Measurements from ENCODE around the gene TIPRL.

Gene TIPRL

GRCh38 chr1:168178638-168179437, at the start of gene TIPRL:
Gene TIPRL, plus strand, starts transcription at chr1:168178962. Its CDS starts 116 bp downstream, at chr1:168179078.
- Histone ChIP-seq H3K4me1 (ENCODE audit: control insufficient read depth, insufficient read depth, low read length) (no peaks in the 10 kb centered on the region; the same call in 1 of the 2 replicates), H3K27ac (ENCODE audit: low read length) (no peak within 1 kb of the TSS), H3K4me3 (ENCODE audit: low read length) (peak within 1 kb of the TSS; percentile 90), H3K27me3 (ENCODE audit: control insufficient read depth, insufficient read depth, low read length) (no peaks in the 10 kb centered on the region), H3K9me3 (ENCODE audit: control insufficient read depth, insufficient read depth, low read length) (no peaks in the 10 kb centered on the region), H3K36me3 (ENCODE audit: control insufficient read depth, insufficient read depth, low read length) (no peaks in the 10 kb centered on the region)
- WGBS (ENCODE audit: insufficient coverage, insufficient read length), result no CpG with 5 or more reads among the region's 56 CpGs
- DNase-seq (ENCODE audit: low read depth, low spot score), result peak; percentile 96

- Histone ChIP-seq H3K4me3 (ENCODE audit: low read length) (no peak overlapping the region), H3K27me3 (ENCODE audit: control insufficient read depth, insufficient read depth, low read length) (no peaks in the 10 kb centered on the region), H3K36me3 (ENCODE audit: control insufficient read depth, insufficient read depth, low read length) (no peaks in the 10 kb centered on the region), H3K9me3 (ENCODE audit: control insufficient read depth, insufficient read depth, low read length) (no peaks in the 10 kb centered on the region), H3K27ac (ENCODE audit: low read length) (no peak overlapping the region), H3K4me1 (ENCODE audit: control insufficient read depth, insufficient read depth, low read length) (no peaks in the 10 kb centered on the region)
- no CpG with 5 or more reads among the region's 6 CpGs for WGBS (ENCODE audit: insufficient coverage, insufficient read length)
- no peak for DNase-seq (ENCODE audit: low read depth, low spot score)
Observed at GRCh38 chr1:168129933-168130332, 48.8 kb upstream of the TIPRL start.

- no peak for DNase-seq (ENCODE audit: low read depth, low spot score)
- Histone ChIP-seq H3K9me3 (ENCODE audit: control insufficient read depth, insufficient read depth, low read length) (no peaks in the 10 kb centered on the region), H3K27ac (ENCODE audit: low read length) (no peak overlapping the region), H3K27me3 (ENCODE audit: control insufficient read depth, insufficient read depth, low read length) (no peaks in the 10 kb centered on the region; the same call in 1 of the 2 replicates), H3K36me3 (ENCODE audit: control insufficient read depth, insufficient read depth, low read length) (no peaks in the 10 kb centered on the region), H3K4me3 (ENCODE audit: low read length) (no peak overlapping the region), H3K4me1 (ENCODE audit: control insufficient read depth, insufficient read depth, low read length) (0 out of 2 replicates have a peak, but pooled peaks cover 1% of the 10 kb centered on the region)
- no CpG with 5 or more reads among the region's 1 CpG for WGBS (ENCODE audit: insufficient coverage, insufficient read length)
Observed at GRCh38 chr1:168134132-168134531, 44.6 kb upstream of the TIPRL start.

- Histone ChIP-seq H3K4me3 (ENCODE audit: low read length) (no peak overlapping the region), H3K27ac (ENCODE audit: low read length) (no peak overlapping the region), H3K9me3 (ENCODE audit: control insufficient read depth, insufficient read depth, low read length) (no peaks in the 10 kb centered on the region), H3K27me3 (ENCODE audit: control insufficient read depth, insufficient read depth, low read length) (no peaks in the 10 kb centered on the region; the same call in 1 of the 2 replicates), H3K36me3 (ENCODE audit: control insufficient read depth, insufficient read depth, low read length) (no peaks in the 10 kb centered on the region), H3K4me1 (ENCODE audit: control insufficient read depth, insufficient read depth, low read length) (0 out of 2 replicates have a peak, but pooled peaks cover 1% of the 10 kb centered on the region)
- no CpG with 5 or more reads among the region's 7 CpGs for WGBS (ENCODE audit: insufficient coverage, insufficient read length)
- DNase-seq (ENCODE audit: low read depth, low spot score), result no peak
Observed at GRCh38 chr1:168134642-168135041, 44.1 kb upstream of the TIPRL start.

GRCh38 chr1:168135116-168135920, 43.4 kb upstream of the TIPRL start:
- Histone ChIP-seq H3K4me1 (ENCODE audit: control insufficient read depth, insufficient read depth, low read length) (0 out of 2 replicates have a peak, but pooled peaks cover 1% of the 10 kb centered on the region), H3K9me3 (ENCODE audit: control insufficient read depth, insufficient read depth, low read length) (no peaks in the 10 kb centered on the region), H3K4me3 (ENCODE audit: low read length) (peak overlapping the region; percentile 66; the same call in 1 of the 2 replicates), H3K36me3 (ENCODE audit: control insufficient read depth, insufficient read depth, low read length) (no peaks in the 10 kb centered on the region), H3K27ac (ENCODE audit: low read length) (no peak overlapping the region), H3K27me3 (ENCODE audit: control insufficient read depth, insufficient read depth, low read length) (no peaks in the 10 kb centered on the region; the same call in 1 of the 2 replicates)
- DNase-seq (ENCODE audit: low read depth, low spot score), result no peak
- no CpG with 5 or more reads among the region's 12 CpGs for WGBS (ENCODE audit: insufficient coverage, insufficient read length)

GRCh38 chr1:168135921-168136708, 42.6 kb upstream of the TIPRL start:
- H3K9me3 ChIP-seq (ENCODE audit: control insufficient read depth, insufficient read depth, low read length), result no peaks in the 10 kb centered on the region
- H3K4me1 ChIP-seq (ENCODE audit: control insufficient read depth, insufficient read depth, low read length), result 0 out of 2 replicates have a peak, but pooled peaks cover 1% of the 10 kb centered on the region
- H3K27ac ChIP-seq (ENCODE audit: low read length), result no peak overlapping the region
- no peaks in the 10 kb centered on the region for H3K36me3 ChIP-seq (ENCODE audit: control insufficient read depth, insufficient read depth, low read length)
- peak overlapping the region; percentile 66 for H3K4me3 ChIP-seq (ENCODE audit: low read length)
- no peak for DNase-seq (ENCODE audit: low read depth, low spot score)
- H3K27me3 ChIP-seq (ENCODE audit: control insufficient read depth, insufficient read depth, low read length), result no peaks in the 10 kb centered on the region; the same call in 1 of the 2 replicates
- WGBS (ENCODE audit: insufficient coverage, insufficient read length), result no CpG with 5 or more reads among the region's 63 CpGs

- Histone ChIP-seq H3K36me3 (ENCODE audit: control insufficient read depth, insufficient read depth, low read length) (no peaks in the 10 kb centered on the region), H3K27ac (ENCODE audit: low read length) (no peak within 1 kb of the TSS), H3K4me3 (ENCODE audit: low read length) (peak within 1 kb of the TSS; percentile 66), H3K4me1 (ENCODE audit: control insufficient read depth, insufficient read depth, low read length) (0 out of 2 replicates have a peak, but pooled peaks cover 1% of the 10 kb centered on the region), H3K9me3 (ENCODE audit: control insufficient read depth, insufficient read depth, low read length) (no peaks in the 10 kb centered on the region), H3K27me3 (ENCODE audit: control insufficient read depth, insufficient read depth, low read length) (no peaks in the 10 kb centered on the region; the same call in 1 of the 2 replicates)
- WGBS (ENCODE audit: insufficient coverage, insufficient read length), result no CpG with 5 or more reads among the region's 86 CpGs
- no peak for DNase-seq (ENCODE audit: low read depth, low spot score)
Observed at GRCh38 chr1:168136709-168137514, 41.9 kb upstream of the TIPRL start, which contains the start of gene GPR161. Gene GPR161, minus strand, starts transcription at chr1:168136930. Its CDS starts 32,080 bp downstream, at chr1:168104850.

GRCh38 chr1:168137515-168137821, 41.3 kb upstream of the TIPRL start:
- Histone ChIP-seq H3K9me3 (ENCODE audit: control insufficient read depth, insufficient read depth, low read length) (no peaks in the 10 kb centered on the region), H3K4me3 (ENCODE audit: low read length) (peak overlapping the region; percentile 66; the same call in 1 of the 2 replicates), H3K4me1 (ENCODE audit: control insufficient read depth, insufficient read depth, low read length) (0 out of 2 replicates have a peak, but pooled peaks cover 1% of the 10 kb centered on the region), H3K36me3 (ENCODE audit: control insufficient read depth, insufficient read depth, low read length) (no peaks in the 10 kb centered on the region), H3K27ac (ENCODE audit: low read length) (no peak overlapping the region), H3K27me3 (ENCODE audit: control insufficient read depth, insufficient read depth, low read length) (no peaks in the 10 kb centered on the region; the same call in 1 of the 2 replicates)
- WGBS (ENCODE audit: insufficient coverage, insufficient read length), result no CpG with 5 or more reads among the region's 6 CpGs
- no peak for DNase-seq (ENCODE audit: low read depth, low spot score)

GRCh38 chr1:168138134-168138533, 40.6 kb upstream of the TIPRL start:
- Histone ChIP-seq H3K36me3 (ENCODE audit: control insufficient read depth, insufficient read depth, low read length) (no peaks in the 10 kb centered on the region), H3K27me3 (ENCODE audit: control insufficient read depth, insufficient read depth, low read length) (no peaks in the 10 kb centered on the region; the same call in 1 of the 2 replicates), H3K27ac (ENCODE audit: low read length) (no peak overlapping the region), H3K4me3 (ENCODE audit: low read length) (no peak overlapping the region), H3K4me1 (ENCODE audit: control insufficient read depth, insufficient read depth, low read length) (0 out of 2 replicates have a peak, but pooled peaks cover 1% of the 10 kb centered on the region), H3K9me3 (ENCODE audit: control insufficient read depth, insufficient read depth, low read length) (no peaks in the 10 kb centered on the region)
- WGBS (ENCODE audit: insufficient coverage, insufficient read length), result no CpG with 5 or more reads among the region's 5 CpGs
- no peak for DNase-seq (ENCODE audit: low read depth, low spot score)

Data from iPS DF 6.9 (cell line).